ENCODE measurements around the gene SCLT1. TPM values are rescaled to one million over a fixed set of nuclear protein-coding genes. Genes with fewer than 3 reads are reported as not detected.

SCLT1 gene
- total RNA-seq, 2 donors from 2014 or later, result 9.9 to 13.8 TPM

DNA sequence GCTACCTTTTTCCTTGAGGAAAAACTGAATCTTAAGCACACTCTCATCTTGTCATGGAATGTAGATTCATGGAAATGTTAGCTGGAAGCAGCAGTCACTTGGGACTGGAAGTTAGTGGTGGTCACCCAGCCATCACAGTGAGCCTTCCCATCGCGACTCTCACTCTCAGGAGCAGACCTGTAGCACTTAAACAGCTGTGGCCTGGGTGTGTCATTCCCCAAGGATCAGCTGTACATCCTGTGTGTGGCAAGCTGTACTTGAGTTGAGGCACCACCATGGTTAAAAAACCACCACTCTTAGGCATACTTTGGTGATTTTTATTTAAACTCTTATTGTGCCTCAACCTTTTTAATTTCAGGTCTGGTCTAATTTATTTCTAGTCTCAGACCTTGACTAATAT lies 237.1 kb downstream of the SCLT1 start:
- intact Hi-C loops (cut with DNase I), result no loop called here
- no peak for TF ChIP-seq POLR2A (IDR thresholded peaks at IDR 0.05)
- TF ChIP-seq CTCF (IDR thresholded peaks at IDR 0.05), result no peak
- no peak overlapping the region for H3K27ac ChIP-seq
- no peak overlapping the region for H3K4me3 ChIP-seq
- no peaks in the 10 kb centered on the region for H3K27me3 ChIP-seq
- H3K4me1 ChIP-seq, result peaks cover 16% of the 10 kb centered on the region
- ATAC-seq, result no peak
- DNase-seq, result no peak
- no peaks in the 10 kb centered on the region for H3K9me3 ChIP-seq
- WGBS, 2 donors, result 78 to 95% methylated on average over 2 of the region's 2 CpGs
- peaks cover 38 to 53% of the 10 kb centered on the region in 2 donors for H3K36me3 ChIP-seq (replicated peaks in 1 of 2; ENCODE audit: insufficient read depth in 1 of 2, low read depth in 2 of 2)

DNA sequence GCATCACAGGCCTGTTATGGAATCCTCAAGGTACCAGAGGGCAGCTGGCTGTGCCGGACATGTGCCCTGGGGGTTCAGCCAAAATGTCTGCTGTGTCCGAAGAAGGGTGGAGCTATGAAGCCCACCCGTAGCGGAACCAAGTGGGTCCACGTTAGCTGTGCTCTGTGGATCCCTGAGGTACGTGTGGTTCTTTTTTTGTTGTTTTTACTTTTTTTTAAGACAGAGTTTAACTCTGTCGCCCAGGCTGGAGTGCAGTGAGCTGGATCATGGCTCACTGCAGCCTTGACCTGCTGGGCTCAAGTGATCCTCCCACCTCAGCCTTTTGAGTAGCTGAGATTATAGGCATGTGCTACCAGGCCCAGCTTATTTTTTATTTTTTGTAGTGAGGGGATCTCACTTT lies 237.7 kb downstream of the SCLT1 start:
- Histone ChIP-seq H3K4me1 (peaks cover 16% of the 10 kb centered on the region), H3K27ac (no peak overlapping the region), H3K4me3 (no peak overlapping the region), H3K27me3 (no peaks in the 10 kb centered on the region), H3K9me3 (no peaks in the 10 kb centered on the region), H3K36me3 (replicated peaks in 1 of 2; ENCODE audit: insufficient read depth in 1 of 2, low read depth in 2 of 2) (peaks cover 35 to 47% of the 10 kb centered on the region in 2 donors)
- ATAC-seq (no peak), DNase-seq (no peak)
- intact Hi-C loops (cut with DNase I), result no loop called here
- 90 to 96% methylated on average over 7 of the region's 7 CpGs for WGBS, 2 donors
- TF ChIP-seq POLR2A (IDR thresholded peaks at IDR 0.05) (no peak), CTCF (IDR thresholded peaks at IDR 0.05) (no peak)

- whole genome bisulfite sequencing, 2 donors, result 49 to 57% methylated on average over 6 of the region's 6 CpGs
- DNase-seq, result no peak
- H3K27ac ChIP-seq, result no peak overlapping the region
- intact Hi-C loops (cut with DNase I), result no loop called here
- no peaks in the 10 kb centered on the region for H3K27me3 ChIP-seq
- no peaks in the 10 kb centered on the region for H3K9me3 ChIP-seq
- ATAC-seq, result no peak
- no peak overlapping the region for H3K4me3 ChIP-seq
- TF ChIP-seq POLR2A (IDR thresholded peaks at IDR 0.05) (no peak), CTCF (IDR thresholded peaks at IDR 0.05) (no peak)
- H3K36me3 ChIP-seq (replicated peaks in 1 of 2; ENCODE audit: insufficient read depth in 1 of 2, low read depth in 2 of 2), result peaks cover 30 to 49% of the 10 kb centered on the region in 2 donors
- peaks cover 8% of the 10 kb centered on the region for H3K4me1 ChIP-seq
Observed at GRCh38 chr4:128854433-128854832, 238.9 kb downstream of the SCLT1 start.

DNA sequence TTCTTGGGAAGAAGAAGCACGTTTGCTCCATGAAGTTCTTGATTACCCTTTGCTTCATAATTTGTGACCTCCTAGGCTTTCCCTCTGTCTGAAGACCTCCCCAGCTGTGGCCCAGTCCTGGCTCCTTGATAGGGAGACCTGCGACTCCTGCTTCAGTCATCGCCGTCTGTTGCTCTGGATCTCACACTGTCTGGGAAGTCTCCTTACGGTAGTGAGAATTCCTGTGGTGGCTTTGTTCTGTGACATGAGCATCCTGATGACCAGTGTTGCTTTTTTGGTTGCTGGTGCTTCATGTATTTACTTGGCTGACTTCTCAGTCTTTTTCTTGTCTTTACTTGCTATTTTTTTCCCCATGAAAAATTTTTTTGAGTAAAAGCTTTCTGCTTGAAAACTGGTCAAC lies 239.6 kb downstream of the SCLT1 start:
- intact Hi-C loops (cut with DNase I), result no loop called here
- DNase-seq, result no peak
- H3K4me3 ChIP-seq, result no peak overlapping the region
- no peak for ATAC-seq
- TF ChIP-seq CTCF (IDR thresholded peaks at IDR 0.05) (no peak), POLR2A (IDR thresholded peaks at IDR 0.05) (no peak)
- WGBS, 2 donors, result 82 to 90% methylated on average over 5 of the region's 5 CpGs
- peaks cover under 1% of the 10 kb centered on the region for H3K4me1 ChIP-seq
- no peaks in the 10 kb centered on the region for H3K27me3 ChIP-seq
- H3K9me3 ChIP-seq, result no peaks in the 10 kb centered on the region
- H3K27ac ChIP-seq, result no peak overlapping the region
- peaks cover 30 to 56% of the 10 kb centered on the region in 2 donors for H3K36me3 ChIP-seq (replicated peaks in 1 of 2; ENCODE audit: insufficient read depth in 1 of 2, low read depth in 2 of 2)

GRCh38 chr4:128850252-128850651 lies 243.1 kb downstream of the SCLT1 start:
- 80 to 95% methylated on average over 4 of the region's 4 CpGs for WGBS, 2 donors
- H3K36me3 ChIP-seq (replicated peaks in 1 of 2; ENCODE audit: insufficient read depth in 1 of 2, low read depth in 2 of 2), result peaks cover 14 to 39% of the 10 kb centered on the region in 2 donors

More at GRCh38 chr4:128850252-128850651, 243.1 kb downstream of the SCLT1 start:
- Histone ChIP-seq H3K27ac (no peak overlapping the region), H3K4me1 (peaks cover 23% of the 10 kb centered on the region), H3K27me3 (no peaks in the 10 kb centered on the region), H3K4me3 (no peak overlapping the region), H3K9me3 (no peaks in the 10 kb centered on the region)
- DNase-seq (no peak), ATAC-seq (no peak)
- no peak for TF ChIP-seq POLR2A (IDR thresholded peaks at IDR 0.05)
- no peak for TF ChIP-seq CTCF (IDR thresholded peaks at IDR 0.05)
- intact Hi-C loops (cut with DNase I), result no loop called here

Measured in body of pancreas (tissue), 4 donors.